A204.1 (cell line): ENCODE data around the gene TMEM19.

ENCODE experiments used
- FAIRE-seq: peaks from 2 replicates; lab custom pipeline; 2012; peaks lifted over from hg19 to GRCh38; lab: Jason Lieb, UNC

Gene TMEM19

DNA sequence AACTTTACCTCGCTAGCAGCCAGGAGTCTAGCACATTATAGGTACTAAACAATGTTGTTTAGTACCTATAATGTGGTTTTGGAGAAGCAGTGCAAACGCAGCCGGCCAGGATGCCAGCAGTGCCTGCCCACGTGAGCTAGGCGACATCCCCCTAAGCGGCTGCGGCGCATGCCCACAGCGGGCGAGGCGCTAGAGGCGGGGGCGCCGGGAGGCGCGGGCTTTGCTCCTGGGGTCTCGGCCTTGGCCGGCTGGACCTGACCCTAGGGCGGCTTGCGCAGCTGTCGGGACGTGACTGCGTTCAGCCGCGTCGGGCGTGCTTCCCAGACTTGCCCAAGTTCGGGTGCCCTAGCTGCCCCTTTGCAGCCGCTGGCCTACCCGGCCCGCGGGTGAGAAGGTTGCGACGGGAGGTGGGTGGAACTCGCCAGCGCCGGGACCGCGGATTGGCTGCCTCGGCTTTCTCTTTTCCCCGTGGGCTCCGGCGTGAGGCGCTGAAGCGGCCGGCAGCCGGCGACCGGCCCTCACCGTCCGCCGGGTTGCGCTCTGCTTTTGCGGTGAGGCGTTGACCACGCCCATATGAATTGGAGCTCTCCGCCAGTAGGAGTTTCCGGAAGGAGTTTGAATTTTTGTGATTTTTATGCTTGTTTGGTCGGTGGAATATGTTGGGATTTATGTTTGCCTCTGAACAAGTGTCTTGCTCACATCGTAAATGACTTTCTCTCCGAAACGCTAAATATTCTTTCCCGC lies at the start of gene TMEM19:
TMEM19 (plus strand) TSS at position 169 of the 744 bp plus-strand sequence. CDS start 599 bp downstream, outside the sequence.
- FAIRE-seq = peak; percentile 95

DNA sequence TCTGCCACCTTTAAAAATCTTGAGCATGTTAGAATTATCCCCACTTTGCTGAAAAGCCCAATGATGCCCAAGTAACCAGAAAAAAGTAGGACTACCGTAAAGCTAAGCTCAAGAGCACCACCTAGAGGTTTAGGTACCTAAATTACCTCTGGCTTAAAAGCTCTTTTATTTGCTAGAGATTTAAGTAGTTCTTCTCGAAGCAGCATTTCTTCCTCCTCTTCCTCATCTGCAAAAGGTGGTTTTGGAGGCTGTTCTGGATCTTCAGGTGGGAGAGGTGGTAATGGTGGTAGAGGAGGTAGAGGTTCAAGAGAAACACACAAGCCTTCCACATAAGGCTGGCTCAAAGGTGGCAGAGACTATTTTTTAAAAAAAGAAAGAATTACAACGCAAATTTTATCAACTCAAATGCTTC lies 49.2 kb upstream of the TMEM19 start:
- peak; percentile 94 for FAIRE-seq

DNA sequence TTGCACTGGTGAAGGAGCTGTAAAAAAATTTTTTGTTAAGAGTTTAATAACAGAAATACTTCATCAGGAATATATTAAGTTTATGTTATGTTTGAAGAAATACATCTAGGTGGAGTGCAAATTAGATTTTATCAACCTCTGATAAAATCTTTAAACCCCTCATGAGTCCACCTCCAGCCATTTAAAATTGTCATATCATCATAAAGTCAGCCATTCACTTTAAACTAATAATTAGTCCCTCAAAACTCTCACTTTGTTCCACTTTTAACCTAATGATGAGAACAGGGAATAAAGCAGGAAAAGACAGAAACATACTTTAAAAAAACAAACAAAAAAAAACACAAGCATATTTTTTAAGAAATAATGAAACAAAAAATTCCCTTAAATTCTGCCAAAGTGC lies 47.4 kb upstream of the TMEM19 start:
- FAIRE-seq = no peak

DNA sequence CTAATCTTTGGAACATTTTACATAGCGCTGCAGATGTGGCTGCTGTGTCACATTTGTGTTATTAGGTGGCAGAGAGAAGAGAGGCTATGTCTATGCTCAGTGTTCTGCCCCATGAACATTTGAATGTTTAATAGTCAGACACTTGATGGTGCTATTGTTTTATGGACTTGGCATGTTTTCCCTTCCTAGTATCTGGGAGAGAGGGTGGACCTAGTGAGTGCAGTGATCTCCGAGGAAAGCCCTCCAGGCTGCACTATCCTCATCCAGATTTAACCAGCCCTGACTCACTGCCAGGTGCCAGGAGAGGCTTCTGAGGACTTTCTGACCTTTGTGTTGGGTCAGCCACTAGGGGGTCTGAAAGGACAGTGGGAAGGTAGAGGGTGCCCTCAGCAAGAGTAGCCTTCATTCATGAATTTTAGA lies 46.5 kb upstream of the TMEM19 start:
- FAIRE-seq = no peak

DNA sequence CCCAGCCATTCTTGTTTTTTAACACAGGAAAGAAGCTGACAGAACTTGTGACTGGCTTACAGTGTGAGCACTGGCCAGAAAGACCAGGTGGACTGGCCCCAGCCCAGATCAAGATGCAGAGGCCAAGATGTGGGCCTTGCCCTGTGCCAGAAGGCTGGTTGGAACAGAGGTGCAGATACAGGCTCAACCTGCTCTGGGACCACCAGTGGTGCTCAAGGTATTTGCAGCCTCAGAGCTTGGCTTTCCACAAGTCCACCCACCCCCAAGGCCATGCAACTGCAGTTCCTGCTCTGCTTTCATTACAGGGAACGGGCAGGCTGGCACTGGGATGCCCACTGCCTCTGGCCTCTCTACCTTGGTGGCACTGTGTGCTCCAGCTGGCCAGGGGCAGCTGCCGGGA lies 45.6 kb upstream of the TMEM19 start:
- no peak for FAIRE-seq

DNA sequence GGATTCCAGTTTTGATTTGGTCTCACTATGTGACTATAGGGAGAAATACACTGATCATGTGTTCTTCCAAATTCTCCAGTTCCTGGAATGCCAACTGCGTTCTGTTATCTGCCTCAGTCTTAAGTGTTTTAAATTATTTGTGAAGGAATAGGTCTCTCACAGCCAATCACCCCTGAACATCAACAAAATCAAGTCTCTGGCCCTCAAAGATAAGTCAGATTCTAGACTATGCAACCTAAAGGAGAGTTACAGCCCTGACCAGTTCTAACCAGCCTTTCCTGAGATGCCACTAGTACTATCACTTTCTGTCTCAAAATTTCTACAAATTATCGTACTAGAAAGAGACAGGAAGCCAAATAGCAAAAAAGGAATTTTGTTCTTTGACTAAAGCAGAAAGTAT lies 44.5 kb upstream of the TMEM19 start:
- no peak for FAIRE-seq

DNA sequence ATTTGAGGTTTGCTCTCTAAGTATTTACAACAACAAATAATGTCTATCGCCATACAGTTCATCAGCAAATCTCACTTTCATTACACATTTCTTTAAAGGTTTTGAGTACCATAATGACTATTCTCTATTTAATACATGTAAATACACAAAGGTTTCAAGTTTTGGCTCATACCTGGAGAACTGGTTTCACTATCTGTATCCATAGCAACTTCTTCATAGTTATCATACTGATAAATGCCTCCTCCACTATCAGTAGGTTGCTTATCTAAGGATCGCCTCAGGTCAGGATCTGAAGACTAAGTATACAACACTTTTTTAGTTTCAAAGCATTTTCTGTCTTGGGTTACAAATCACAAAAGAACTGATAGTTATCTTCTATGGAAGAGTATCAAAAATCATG lies 43.6 kb upstream of the TMEM19 start:
- FAIRE-seq = no peak

DNA sequence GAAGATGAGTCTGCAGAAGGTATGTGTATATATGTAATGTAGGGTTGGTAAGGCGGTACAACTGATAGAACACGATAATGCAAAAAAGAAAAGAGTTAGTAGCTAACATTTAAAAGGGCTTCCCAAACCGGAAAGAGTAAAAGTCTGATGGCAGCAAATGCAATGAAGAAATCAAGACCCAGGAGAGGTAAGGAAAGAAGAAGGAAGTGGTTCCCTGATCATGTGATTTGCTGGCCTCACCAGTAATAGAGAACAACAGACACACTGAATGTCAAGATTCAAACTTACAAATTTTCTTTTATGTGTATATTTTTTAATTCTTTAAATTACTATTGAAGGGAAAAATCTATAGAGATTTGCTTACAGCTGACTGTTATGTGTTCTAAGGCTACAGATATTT lies 40.6 kb upstream of the TMEM19 start:
- no peak for FAIRE-seq

DNA sequence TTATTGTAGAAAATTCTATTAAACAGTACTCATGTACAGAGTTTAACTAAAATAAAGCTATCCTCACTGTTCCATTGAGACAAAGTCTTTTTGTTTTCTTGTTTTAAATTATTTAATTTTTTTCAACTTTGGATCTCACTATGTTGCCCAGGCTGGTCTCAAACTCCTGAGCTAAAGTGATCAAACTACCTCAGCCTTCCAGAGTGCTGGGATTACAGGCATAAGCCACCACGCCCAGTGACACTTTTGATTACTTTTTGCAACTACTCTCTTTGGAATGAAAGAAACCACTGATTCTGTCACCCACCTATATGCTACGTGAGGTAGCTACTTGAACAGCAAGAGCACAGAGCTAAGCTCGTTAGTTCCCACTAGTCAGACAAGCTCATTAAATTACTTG lies 39.4 kb upstream of the TMEM19 start:
- FAIRE-seq = no peak

DNA sequence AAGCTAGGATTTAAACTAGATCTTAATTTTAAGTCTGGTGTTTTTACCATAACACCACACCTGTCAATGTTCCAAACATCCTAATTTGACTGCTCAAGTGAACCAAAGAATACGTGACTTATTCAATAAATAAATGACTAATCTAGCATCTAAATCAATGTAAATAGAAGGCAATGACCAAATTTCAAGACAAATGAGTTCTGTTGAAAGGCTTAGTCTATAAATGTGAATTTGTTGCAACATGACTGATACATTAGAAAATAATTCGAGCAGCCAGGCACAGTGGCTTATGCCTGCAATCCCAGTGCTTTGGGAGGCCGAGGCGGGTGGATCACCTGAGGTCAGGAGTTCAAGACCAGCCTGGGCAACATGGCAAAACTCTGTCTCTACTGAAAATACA lies 37.3 kb upstream of the TMEM19 start:
- FAIRE-seq = no peak

DNA sequence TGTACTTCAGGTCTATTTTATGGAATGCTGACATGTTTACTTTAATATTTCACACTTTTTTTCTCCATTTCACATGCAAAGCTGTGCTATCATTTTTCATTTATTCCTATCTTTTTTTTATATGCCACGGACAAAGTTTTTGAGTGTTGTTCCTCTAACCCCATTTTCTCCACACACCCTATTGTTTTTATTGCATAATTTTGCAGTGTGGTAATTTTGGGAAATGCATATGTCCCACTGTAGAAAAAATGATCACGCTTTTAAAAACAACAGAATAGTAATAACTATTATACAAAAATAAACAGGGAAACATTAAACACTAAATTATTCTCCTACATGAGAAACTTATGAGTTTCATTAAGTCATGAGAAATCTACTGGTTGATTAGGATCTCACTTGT lies 36.5 kb upstream of the TMEM19 start:
- no peak for FAIRE-seq

DNA sequence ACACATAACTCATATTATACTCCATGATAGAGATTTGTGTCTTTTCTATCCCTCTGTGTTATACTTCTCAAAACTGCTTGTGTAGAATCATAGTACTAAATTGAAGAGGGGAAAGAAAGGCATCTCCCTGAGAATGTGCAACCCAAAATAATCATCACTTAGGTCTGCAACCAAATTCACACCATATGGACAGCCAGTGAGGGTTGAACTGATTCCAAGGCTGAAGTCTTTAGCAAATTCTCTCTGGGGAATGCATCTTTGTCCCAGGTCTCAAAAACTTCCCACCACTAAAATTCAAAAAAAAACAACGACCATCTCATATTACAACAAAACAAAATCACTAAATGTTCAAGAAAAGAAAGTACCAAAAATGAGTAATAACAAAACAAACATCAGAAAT lies 33.2 kb upstream of the TMEM19 start:
- FAIRE-seq = no peak

DNA sequence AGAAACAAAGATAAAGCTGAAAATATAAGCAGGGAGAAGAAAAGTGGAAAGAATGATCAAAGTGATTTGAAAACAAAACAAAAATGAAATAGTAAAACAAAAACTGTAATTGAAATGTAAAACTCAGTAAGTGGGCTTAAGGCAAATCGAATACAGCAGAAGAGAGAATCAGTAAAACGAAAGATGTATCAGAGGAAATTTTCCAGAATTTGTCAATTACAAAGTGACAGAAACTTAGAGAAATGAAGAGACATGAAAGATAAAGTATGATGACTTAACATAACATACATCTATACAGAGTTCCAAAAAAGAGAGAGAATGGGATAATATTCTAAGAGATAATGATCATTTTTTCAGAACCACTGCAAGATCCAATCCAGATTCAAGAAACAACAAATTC lies 32.7 kb upstream of the TMEM19 start:
- peak; percentile 16 for FAIRE-seq

DNA sequence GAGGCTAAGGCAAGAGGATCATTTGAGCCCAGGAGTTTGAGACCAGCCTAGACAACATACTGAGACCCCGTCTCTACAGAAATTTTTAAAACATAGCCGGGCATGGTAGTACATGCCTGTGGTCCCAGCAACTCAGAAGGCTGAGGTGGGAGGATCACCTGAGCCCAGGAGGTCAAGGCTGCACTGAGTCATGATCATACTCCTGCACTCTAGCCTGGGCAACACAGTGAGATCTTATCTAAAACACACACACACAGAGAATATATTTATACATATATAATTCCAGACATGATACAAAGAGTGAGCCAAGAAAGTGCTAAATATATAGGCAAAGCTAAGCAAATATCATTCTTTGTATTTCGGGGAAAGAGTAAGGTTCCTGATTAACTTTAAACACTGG lies 31.7 kb upstream of the TMEM19 start:
- no peak for FAIRE-seq

DNA sequence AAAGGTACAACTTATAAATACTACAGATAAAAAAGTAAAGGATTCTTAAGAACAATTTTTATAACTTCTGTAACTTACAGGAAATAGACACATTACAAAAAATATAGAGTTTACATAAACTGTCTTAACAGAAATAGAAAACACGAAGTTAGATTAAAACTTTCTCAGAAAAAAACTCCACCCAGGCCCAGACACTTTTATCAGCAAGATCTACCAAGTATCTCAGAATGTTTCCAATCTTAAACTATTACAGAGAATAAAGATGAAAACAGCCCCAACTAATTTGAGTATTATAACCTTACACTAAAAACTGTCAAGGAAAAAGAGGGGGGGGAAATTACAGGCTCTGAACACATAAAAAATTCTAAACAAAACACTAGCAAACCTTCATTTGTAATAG lies 30.4 kb upstream of the TMEM19 start:
- no peak for FAIRE-seq

DNA sequence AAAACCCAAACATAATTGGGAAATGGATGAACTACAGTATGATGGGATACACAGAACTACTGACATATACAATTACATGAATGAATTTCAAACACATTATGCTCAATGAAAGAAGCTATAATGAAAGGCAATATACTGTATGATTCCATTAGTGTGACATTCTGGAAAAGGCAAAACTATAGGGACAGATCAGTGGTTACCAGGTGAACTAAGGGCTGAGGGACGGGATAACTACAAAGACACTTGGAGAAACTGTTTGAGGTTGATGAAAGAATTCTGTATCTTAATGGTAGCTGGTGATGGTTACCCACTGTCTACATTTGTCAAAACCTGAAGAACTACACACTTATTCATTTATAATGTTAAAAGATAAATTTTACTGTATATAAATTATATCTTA lies 30.0 kb upstream of the TMEM19 start:
- no peak for FAIRE-seq

DNA sequence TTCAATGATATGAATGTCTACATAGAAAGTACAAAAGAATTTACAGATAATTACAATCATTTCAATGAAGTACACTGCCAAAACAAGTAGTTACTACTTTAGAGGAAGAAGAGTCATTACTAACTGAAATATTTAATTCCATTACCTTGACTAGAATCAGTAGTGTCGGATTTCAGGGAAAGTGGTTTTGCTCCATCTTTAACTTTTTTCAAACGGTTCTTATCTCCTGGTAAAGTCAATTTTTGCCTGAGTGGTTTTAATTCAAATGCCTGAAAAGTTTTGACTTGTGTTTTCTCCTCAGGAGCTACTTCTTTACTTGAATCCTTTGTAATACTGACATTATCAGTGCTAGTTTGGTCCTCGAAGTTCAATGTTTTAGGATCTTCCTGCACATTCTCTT lies 29.1 kb upstream of the TMEM19 start:
- no peak for FAIRE-seq

DNA sequence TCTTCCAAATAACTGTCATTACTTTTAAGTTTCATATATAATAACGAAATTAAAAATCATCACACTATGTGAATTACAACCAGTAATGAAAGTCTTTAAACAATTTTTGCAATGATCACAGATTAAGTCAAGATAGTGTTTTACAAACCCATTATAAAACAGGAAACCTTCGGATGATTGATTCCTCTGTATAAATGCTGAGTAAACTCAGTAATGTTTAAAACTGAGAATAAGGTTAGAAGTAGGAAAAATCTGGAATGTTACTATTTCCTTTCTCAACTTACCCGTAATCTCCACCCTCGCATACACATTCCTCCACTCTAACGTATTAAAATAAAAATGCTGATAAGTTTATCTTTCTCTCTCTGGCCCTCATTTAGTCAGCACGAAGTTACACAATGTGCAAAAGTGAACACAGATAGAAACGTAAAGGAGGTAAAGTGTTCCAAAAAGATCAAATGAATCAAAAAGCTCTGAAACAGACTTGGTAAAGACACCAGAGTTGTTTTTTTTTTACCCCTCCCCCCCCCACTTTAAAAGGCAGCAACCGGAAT lies 23.8 kb upstream of the TMEM19 start:
- FAIRE-seq = no peak

DNA sequence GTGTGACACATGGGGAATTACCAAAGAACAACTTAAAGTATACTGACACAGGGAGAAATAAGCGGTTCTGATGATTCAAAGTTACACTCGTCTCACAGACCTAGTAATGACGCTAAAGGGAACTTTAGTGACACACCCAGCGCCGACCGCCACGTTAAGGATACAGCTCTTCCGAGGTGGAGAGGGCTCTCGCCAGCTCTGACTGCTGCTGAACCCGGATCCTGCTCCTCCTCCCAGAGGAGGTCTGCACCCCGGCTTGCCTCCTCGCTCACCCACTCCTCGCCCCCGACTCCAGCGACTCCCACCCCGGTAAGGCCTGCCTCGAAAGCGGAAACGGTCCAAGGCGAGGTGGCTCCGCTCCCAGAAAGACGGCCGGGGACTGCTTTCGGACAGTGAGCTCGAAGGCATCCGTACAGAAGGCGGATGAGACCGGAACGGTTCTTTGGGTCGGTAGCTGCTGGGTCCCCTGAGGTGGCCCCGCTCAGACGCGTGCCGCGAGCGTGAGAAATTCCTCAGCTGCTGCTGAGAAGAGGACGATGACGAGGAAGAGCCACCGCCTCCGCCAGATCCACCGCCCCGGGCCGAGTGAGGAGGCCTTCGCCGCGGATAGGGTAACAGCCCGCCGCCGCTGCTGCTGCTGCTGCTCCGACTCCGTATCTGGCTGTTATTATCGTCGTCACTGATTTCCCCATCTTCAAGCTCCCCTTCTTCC lies 22.9 kb upstream of the TMEM19 start:
- no peak for FAIRE-seq

DNA sequence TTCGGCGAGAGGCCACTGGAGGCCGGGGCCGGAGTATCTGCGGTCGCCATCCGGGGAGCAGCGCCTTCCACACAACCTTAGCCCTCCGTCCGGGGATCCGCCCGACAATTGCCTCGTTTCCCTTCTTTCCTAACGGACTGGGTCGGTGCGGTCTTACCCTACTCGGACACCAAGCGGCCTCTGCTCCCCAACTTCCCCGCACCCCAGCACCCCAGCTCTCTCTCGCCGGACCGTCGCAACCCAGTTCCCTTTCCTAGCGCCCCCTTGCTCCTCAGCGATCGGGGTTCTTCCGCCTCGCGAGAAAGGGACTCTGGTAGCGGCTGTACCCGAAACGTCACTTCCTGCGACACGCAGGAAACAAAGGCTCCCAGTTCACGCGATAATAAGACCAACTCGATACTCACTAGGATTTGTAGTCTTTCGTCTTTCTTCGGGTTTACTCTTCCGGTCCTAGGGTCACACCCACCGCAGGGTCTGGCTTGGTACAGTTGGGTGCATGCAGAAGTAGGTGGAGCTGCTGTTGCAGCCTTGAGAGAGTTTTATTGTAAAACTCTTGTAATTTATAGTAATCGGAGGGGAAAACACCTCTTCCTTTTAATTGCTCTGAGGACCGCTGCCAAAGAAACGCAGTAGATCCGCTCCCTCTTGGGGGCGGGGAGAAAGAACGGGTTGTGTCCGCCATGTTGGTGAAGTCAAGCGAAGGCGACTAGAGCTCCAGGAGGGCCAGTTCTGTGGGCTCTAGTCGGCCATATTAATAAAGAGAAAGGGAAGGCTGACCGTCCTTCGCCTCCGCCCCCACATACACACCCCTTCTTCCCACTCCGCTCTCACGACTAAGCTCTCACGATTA lies 22.1 kb upstream of the TMEM19 start, which contains the start of the genes THAP2 and ZFC3H1:
THAP2 (plus strand) TSS at position 741 of the 850 bp plus-strand sequence. CDS start 209 bp downstream, outside the sequence.
ZFC3H1 (minus strand) TSS at position 288 of the 850 bp plus-strand sequence; CDS start at position 50, 238 bp downstream.
- peak; percentile 99 for FAIRE-seq

DNA sequence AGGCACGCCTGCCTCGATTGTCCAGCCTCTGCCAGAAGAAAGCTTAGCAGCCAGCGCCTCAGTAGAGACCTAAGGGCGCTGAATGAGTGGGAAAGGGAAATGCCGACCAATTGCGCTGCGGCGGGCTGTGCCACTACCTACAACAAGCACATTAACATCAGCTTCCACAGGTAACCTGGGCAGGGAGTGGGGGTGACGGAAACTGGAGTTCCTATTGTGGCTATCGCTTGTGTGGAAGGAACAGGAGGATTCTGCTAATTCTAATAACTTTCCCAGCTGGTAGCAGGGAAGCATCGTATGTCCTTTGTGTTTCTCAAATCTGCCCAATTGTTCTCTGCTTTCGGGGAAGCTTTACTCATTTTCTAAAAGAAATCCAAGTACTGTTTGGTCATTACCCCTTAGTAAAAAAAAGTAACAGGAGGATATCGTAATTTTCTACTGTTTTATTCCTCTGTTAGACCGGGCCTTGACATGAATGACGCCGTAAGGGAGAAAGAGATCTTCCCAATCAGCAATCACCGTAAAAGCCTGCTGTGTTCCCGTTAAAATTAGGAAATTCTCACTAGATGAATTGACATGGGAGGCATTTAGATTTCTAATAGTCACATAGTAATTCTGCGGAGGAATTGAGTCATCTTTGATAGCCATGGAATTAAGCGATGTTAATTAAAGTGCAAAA lies 21.3 kb upstream of the TMEM19 start:
- FAIRE-seq = no peak

DNA sequence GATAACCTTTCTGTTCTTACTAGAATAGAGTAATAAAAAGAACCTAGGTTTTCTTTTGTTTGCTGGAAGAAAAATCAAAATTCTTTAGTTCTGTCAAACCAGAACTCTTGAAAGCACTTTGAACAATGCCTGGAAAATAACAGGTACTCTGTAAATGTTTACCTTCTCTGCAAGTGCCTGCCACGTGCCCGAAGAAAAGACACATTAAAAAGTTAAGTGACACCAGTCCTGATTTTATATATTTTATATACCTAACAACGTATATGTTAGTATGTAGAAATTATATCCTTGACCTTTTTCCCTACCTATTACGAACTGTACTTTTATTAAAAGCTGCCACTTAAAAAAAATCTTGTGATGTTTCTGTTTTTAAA lies 20.8 kb upstream of the TMEM19 start:
- no peak for FAIRE-seq
